Measurements from ENCODE around the gene MPHOSPH6.
"Not testable (repeated sequence)": the region's sequence is repeated elsewhere in the genome, so short reads cannot be mapped to it uniquely, and the experiment has no call there.

DNA sequence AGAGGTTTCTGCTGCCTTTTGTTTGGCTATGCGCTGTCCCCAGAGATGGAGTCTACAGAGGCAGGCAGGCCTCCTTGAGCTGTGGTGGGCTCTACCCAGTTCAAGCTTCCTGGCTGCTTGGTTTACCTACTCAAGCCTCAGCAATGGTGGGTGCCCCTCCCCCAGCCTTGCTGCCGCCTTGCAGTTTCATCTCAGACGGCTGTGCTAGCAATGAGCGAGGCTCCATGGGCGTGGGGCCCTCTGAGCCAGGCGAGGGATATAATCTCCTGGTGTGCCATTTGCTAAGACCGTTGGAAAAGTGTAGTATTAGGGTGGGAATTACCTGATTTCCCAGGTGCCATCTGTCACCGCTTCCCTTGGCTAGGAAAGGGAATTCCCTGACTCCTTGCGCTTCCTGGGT lies 39.3 kb upstream of the MPHOSPH6 start:
- not testable (repeated sequence) for TF ChIP-seq POLR2A, POLR2AphosphoS5, TAF1, POU2F2 (IDR thresholded peaks at IDR 0.05; ENCODE audit: low read depth, low read length)
